GM15510 (cell line): ENCODE results near the gene NFYC.

ENCODE experiments used
- POLR2A ChIP-seq: IDR thresholded peaks from 3 replicates; pipeline ENCODE4 v1.6.1; 2011; ENCODE audit warnings: borderline replicate concordance; ENCODE audit not compliant: insufficient read length; ENCODE audit errors: extremely low read depth

NFYC gene

DNA sequence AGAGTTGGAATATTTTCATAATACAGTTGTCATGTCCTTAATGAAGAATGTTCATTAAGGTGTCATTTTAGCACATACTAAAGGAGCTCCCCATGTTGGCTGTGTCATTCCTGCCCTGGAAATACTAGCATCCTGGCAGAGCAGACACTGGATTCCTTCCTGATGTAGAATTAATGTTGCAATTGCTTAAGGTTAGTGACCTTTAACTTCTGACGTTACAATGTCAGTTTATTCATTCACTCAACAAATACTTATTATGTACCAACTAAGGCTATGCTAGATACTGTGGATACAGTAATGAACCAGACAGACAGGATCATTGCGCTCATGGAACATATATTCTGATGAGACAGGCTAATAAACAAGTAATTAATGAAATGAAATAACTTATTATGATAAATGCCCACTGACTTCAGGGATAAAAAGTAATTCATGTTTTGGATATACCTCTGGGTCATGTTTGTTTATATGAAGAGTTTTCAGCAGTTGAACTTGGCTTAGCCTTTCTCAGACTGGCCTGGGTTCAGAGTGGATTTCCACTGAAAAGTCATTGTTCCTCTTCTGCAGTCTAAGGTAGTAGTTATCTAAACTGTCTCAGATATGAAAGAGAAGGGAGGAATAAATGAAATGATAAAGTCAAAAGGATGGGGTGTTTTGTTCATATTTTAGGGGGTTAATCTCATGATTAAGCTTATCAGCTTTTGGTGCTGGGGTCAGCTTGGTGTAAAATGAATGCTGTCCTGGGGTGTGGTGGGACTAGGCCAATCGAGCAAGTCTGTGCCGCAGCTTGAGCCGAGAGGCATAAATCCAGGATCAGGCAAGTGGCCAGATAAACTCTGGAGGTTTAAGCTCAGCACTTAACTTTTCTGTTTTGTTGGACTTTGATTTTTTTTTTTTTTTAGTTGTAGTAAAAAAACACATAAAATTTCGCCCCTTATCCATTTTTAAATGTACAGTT lies 48.8 kb downstream of the NFYC start:
- TF ChIP-seq POLR2A: no peak

DNA sequence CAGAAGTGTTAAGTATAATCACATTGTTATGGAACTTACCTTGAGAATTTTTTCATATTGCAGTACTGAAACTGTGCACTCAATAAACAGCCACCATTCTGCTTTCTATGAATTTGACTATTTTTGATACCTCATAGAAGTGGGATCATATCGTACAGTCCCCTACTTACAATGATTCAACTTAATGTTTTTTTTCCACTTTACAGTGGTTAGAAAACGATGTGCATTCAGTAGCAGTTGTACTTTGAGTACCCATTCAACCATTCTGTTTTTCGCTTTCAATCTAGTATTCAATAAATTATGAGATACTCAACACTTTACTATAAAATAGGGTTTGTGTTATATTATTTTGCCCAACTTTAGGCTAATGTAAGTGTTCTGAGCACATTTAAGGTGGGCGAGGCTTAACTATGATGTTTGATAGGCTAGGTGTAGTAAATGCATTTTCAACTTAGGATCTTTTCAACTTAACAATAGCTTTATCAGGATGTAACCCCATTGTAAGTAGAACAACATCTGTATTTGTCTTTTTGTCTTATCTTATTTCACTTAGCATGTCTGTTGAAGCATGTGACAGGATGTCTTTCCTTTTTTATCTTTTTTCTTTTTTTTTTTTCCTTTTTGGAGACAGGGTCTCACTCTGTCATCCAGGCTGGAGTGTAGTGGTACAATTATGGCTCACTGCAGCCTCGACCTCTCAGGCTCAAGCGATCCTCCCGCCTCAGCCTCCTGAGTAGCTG lies 49.7 kb downstream of the NFYC start:
- TF ChIP-seq POLR2A: no peak

GRCh38 chr1:40742363-40743061 lies 51.0 kb downstream of the NFYC start:
- TF ChIP-seq POLR2A: no peak

DNA sequence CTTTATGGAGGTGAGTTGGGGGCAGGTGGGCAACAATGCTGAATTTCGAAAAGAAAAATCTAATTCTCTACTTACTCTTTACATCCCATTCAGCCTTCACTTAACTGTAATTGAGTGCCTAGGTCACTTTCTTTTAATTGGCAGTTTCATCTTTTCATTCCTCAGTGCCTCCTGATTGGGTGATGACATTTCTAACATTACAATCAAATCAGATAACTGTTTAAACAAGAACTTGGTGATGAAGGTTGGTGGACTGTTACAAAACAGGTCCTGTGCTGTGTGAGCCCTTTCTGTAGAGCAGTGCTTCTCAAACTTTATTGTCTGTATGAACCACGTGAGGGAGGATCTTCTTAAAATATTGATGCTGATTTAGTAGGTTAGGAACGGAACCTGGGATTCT lies 51.9 kb downstream of the NFYC start:
- TF ChIP-seq POLR2A: no peak

DNA sequence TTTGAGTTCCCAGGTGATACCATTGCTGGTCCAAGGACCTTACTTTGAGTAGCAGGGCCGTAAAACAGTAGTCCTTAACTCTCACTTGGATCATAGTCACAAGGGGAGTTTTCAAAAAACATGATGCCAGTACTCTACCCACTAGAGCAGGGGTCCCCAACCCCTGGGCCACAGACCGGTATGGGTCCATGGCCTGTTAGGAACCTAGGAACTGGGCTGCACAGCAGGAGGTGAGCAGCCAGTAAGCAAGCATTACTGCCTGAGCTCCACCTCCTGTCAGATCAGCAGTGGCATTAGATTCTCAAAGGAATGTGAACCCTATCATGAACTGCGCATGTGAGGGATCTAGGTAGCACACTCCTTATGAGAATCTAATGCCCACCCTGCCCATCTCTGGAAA lies 52.4 kb downstream of the NFYC start:
- no peak for TF ChIP-seq POLR2A

DNA sequence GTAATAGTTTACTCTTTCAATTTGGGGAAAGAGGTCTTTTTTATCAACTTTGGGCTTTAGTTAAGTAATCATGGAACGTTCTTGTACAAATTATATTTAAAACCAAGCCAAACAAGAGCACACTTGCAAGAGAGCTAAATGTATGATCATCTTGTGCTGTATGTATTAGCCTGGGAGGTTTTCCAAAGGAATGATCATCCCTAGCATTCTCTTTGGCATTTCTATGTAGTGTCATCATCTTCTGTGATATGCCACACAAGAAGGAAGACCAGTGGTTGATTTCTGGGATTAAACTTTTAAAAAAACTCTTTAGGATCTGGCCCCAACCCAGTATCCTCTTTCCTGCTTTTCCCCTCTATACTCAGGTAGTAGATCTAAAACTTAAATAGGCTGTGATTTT lies 53.7 kb downstream of the NFYC start:
- no peak for TF ChIP-seq POLR2A

GRCh38 chr1:40746344-40747090 lies 55.0 kb downstream of the NFYC start:
- no peak for TF ChIP-seq POLR2A

DNA sequence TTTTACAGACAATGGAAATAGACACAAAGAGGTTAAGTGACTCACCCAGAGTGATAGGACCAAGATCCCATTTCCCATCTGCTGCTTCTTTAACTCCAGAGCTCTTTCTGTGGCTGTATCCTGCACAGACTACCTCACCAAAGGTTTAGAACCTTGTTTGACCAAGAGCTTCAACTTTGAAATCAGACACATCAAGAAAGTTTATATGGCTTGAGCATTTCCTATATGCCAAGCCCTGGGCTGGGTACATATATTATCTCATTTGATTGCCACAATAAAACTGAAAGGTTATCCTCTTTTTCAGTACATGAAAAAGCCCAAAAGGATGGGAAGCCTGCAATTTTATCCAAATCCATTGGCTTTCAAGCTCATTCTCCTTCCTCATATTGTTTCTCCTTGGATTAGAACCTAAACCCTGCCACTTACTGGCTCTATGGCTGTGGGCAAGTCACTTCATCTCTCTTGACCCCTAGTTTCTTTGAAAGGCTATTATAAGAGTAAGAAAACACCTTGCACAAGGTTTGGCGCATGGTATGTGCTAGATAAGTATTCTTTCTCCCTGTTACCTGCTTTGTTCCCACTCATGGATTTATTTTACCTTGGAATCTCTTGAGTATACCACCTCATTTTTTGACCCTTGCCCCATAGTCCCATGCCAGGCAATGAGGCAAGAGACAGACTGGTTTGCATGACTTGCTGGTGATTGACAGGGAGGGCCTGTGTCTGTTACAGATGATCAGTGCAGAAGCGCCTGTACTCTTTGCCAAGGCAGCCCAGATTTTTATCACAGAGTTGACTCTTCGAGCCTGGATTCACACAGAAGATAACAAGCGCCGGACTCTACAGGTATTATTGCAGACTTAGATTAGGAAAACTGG lies 57.6 kb downstream of the NFYC start:
- TF ChIP-seq POLR2A: no peak

DNA sequence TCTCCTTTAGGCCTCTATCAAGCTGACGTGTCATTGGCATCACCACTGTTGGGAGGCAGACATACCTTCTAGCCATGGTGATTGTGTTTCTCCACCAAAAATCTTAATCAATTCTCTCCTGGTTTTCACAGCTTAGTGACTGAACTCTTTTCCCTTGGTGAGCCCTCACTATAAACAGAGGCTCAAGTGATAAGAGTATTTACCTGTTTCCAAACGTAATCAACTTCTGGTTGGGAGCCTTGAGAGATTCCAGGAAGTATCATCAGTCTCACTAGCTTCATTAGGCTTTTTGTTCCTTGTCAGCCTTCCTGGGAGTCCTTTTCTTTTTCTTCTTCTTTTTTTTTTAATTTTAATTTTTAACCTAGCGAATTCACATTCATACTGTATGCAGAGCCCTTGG lies 58.3 kb downstream of the NFYC start:
- TF ChIP-seq POLR2A: no peak

GRCh38 chr1:40750451-40750908 lies 59.0 kb downstream of the NFYC start:
- no peak for TF ChIP-seq POLR2A

- TF ChIP-seq POLR2A: no peak
Measured at GRCh38 chr1:40751802-40752201, 60.3 kb downstream of the NFYC start.

DNA sequence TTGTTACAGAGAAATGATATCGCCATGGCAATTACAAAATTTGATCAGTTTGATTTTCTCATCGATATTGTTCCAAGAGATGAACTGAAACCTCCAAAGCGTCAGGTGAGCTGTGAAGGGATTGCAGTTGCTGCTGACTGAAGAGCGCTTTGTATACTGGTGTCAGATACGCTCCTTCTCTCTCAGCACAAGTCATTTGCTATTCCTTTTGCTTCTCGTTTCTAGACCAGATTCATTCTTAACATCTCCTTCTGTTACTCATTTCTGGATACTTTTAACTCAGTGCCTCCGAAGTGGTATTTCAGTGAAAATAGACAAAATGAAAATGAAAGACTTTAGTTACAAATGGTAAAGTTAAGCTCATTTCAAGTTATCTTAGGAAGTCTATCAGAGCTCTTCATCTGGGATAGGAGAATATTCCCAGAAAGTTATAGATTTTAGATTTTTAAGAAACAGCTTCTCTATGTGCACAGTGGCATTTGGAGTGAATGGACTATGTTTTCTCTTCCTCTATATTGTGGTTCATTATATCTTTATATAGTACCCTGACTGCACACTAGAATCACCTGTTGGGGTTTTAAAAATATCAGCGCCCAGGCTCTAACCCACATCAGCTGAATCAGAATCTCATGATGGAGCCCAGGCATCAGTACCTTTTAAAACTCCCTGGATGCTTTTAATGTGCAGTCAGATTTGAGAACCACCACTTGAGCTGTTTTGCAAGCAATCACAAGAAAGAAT lies 61.8 kb downstream of the NFYC start:
- TF ChIP-seq POLR2A: no peak

DNA sequence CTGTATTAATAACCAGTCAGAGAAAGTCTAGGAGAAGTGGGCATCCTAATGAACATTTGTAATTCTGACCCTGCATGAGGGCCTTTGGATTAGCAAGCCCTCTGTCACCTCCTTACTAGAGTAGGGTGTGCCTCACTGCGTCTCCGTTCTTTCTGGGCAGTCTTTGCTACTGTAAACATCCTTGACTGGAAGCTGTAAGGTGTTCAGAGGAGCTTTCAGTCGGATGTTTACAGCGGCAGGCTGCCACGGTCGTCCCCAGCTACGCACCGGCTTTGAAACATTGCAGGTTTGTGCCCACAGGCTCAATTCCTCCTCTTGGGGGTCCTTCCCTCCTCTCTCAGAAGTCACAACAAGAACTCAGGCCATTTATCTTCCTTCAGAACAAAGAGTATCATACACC lies 62.7 kb downstream of the NFYC start:
- TF ChIP-seq POLR2A: no peak

DNA sequence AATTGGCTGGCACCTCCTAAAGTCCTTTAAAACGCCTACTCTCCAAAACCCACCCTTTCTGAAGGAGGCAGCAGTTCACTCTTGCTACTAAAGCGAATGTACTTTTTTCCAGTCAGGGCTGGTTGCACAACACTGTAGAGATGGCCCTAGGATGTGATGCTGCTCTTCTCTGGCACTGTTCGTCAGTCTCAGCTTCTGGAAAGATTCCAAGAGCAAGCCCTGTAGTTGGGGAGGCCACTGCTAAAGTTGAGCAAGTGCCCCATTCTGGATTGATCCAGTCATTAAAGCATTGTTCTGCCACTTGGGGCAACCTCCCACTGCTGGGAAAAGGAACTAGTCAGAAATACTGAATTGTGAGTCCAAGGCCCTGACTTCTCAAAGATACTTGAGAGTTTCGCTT lies 63.6 kb downstream of the NFYC start:
- TF ChIP-seq POLR2A: no peak

DNA sequence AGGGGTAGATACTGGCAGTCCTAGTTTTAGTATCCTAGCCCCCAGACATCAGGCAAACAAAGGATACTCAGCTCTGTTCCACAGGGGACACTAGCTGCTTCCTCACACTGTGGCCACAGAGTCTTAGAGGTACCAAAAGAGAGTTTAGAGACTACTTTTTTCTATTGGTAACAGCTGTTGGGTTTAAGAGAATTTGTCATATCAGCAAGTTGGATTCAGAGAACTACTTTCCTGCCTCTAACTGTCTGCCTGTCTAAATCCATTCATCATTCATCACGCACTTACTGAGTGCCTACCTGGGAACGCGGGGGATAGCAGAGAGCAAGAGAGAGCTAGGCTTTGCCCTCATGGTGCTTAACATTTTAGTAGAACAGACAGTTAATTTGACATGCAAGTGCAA lies 65.0 kb downstream of the NFYC start:
- no peak for TF ChIP-seq POLR2A
